HepG2 (cell line): Measurements from ENCODE around the gene OSTF1. TPM values are rescaled to one million over a fixed set of nuclear protein-coding genes. Genes with fewer than 3 reads are reported as not detected.

Source experiments
- ATAC-seq: fragments of 200-7000 bp; cut with Tn5 transposase; 3 replicates; pipeline ENCODE4 v1.9.1; 2020; ENCODE audit warnings: mild to moderate bottlenecking, moderate library complexity
- BruUV-seq: library from RNA; stranded (reverse); fragments of 400-500 nt; replicated peaks from 2 replicates; lab custom pipeline; 2021; lab: Mats Ljungman, UMichigan
- CTCF ChIA-PET: fragments of 300-600 bp; formaldehyde crosslinking; extraction: SDS; loops from one replicate; lab custom pipeline; 2021; ENCODE audit warnings: low total read pairs, inconsistent platforms, low intra/inter-chr PET ratio; lab: Yijun Ruan, JAX
- POLR2A ChIA-PET: fragments of 350-600 bp; sonication (Branson Sonifier 250); formaldehyde crosslinking; loops from one replicate; lab custom pipeline; 2020; ENCODE audit warnings: antibody characterized with exemption, inconsistent platforms; lab: Yijun Ruan, JAX
- DNase-seq: peaks from one replicate; pipeline ENCODE4 v3.0.0-alpha.2; 2015; ENCODE audit warnings: low spot score
- FAIRE-seq: peaks from 3 replicates; lab custom pipeline; 2011; peaks lifted over from hg19 to GRCh38; lab: Jason Lieb, UNC
- H2AFZ ChIP-seq: one replicate; pipeline ENCODE4 v1.6.1; 2011; ENCODE audit warnings: low read length, inconsistent platforms
- H3K27ac ChIP-seq: fragments of 300-600 bp; 3 replicates; pipeline ENCODE4 v1.8.0; 2011; ENCODE audit warnings: mixed run types, mild to moderate bottlenecking, mixed read lengths, low read length, inconsistent platforms; ENCODE audit not compliant: insufficient read depth; ENCODE audit errors: extremely low read length
- H3K27me3 ChIP-seq, 2 experiments: fragments of 200-600 bp in 1 of 2; 2 replicates in 1 of 2; 3 replicates in 1 of 2; pipeline versions ENCODE4 v1.6.0 to v1.8.0; 2011; ENCODE audit warnings: low read length in 2 of 2, mild to moderate bottlenecking in 2 of 2, moderate library complexity in 2 of 2, inconsistent platforms in 1 of 2; ENCODE audit not compliant: insufficient read depth in 2 of 2, control insufficient read depth in 1 of 2
- H3K36me3 ChIP-seq, 2 experiments: fragments of 200-600 bp in 1 of 2; replicated peaks in 1 of 2; 2 replicates in 1 of 2; 3 replicates in 1 of 2; pipeline versions ENCODE4 v1.5.1 to v1.8.0; 2011; ENCODE audit warnings: low read length in 2 of 2, inconsistent platforms in 1 of 2; ENCODE audit not compliant: insufficient read depth in 2 of 2, control insufficient read depth in 1 of 2
- H3K4me1 ChIP-seq: 2 replicates; pipeline ENCODE4 v1.5.1; 2012; ENCODE audit warnings: low read length, inconsistent platforms; ENCODE audit not compliant: insufficient read depth
- H3K4me2 ChIP-seq: 2 replicates; pipeline ENCODE4 v1.6.0; 2011; ENCODE audit warnings: low read depth, low read length, inconsistent platforms
- H3K4me3 ChIP-seq, 3 experiments: fragments of 200-600 bp in 1 of 3; sonication (generic), shearing (Covaris generic) in 1 of 3; replicated peaks in 1 of 3; 2 replicates each; pipeline ENCODE4 v1.5.1; 2011 to 2016; ENCODE audit warnings: low read length in 3 of 3, inconsistent platforms in 2 of 3, low read depth in 2 of 3, mild to moderate bottlenecking in 2 of 3, control low read depth in 1 of 3, mixed read lengths in 1 of 3; ENCODE audit not compliant: insufficient read depth in 1 of 3
- H3K79me2 ChIP-seq: one replicate; pipeline ENCODE4 v1.6.1; 2011; ENCODE audit warnings: low read length, inconsistent platforms; ENCODE audit not compliant: insufficient read depth
- H3K9ac ChIP-seq: 2 replicates; pipeline ENCODE4 v1.6.0; 2011; ENCODE audit warnings: mild to moderate bottlenecking, low read depth, low read length, inconsistent platforms; ENCODE audit not compliant: insufficient read depth
- H3K9me3 ChIP-seq: 2 replicates; pipeline ENCODE4 v1.5.1; 2012; ENCODE audit warnings: mild to moderate bottlenecking, low read length
- H4K20me1 ChIP-seq: 2 replicates; pipeline ENCODE4 v1.6.0; 2011; ENCODE audit warnings: inconsistent platforms, mild to moderate bottlenecking, low read length, moderate library complexity; ENCODE audit not compliant: insufficient read depth
- BRD4 ChIP-seq: sonication (generic); formaldehyde crosslinking; IDR thresholded peaks from 2 replicates; pipeline ENCODE4 v1.4.0; 2020; ENCODE audit warnings: missing genetic modification reagents
- GATAD2A ChIP-seq: IDR thresholded peaks from 2 replicates; pipeline ENCODE4 v1.6.1; 2016
- HHEX ChIP-seq: IDR thresholded peaks from 2 replicates; pipeline ENCODE4 v1.6.1; 2016; ENCODE audit warnings: control low read depth
- KLF16 ChIP-seq, 2 experiments: sonication (generic) in 1 of 2; formaldehyde crosslinking in 1 of 2; IDR thresholded peaks; 2 replicates each; pipeline versions ENCODE4 v1.6.1 to v1.8.0; 2016 to 2023; ENCODE audit warnings: missing genetic modification reagents in 2 of 2, missing compliant biosample characterization in 1 of 2
- MTF1 ChIP-seq: sonication (generic); formaldehyde crosslinking; IDR thresholded peaks from 2 replicates; pipeline ENCODE4 v1.5.0; 2020; ENCODE audit warnings: missing genetic modification reagents
- NR1H2 ChIP-seq: sonication (generic); formaldehyde crosslinking; IDR thresholded peaks from 2 replicates; pipeline ENCODE4 v1.8.1; 2022; ENCODE audit warnings: low read depth, missing genetic modification reagents, borderline replicate concordance
- SIX1 ChIP-seq: sonication (generic); formaldehyde crosslinking; IDR thresholded peaks from 2 replicates; pipeline ENCODE4 v1.4.0; 2020; ENCODE audit warnings: missing genetic modification reagents, borderline replicate concordance
- SRSF4 ChIP-seq: fragments of 200-400 bp; formaldehyde crosslinking; IDR thresholded peaks from one replicate; pipeline ENCODE4 v1.6.1; 2018; ENCODE audit warnings: mild to moderate bottlenecking, low read depth, low read length, moderate library complexity; ENCODE audit not compliant: poor library complexity, severe bottlenecking
- TMF1 ChIP-seq: sonication (generic); formaldehyde crosslinking; IDR thresholded peaks from 2 replicates; pipeline ENCODE4 v1.8.1; 2022; ENCODE audit warnings: low read depth, missing genetic modification reagents
- ZBTB10 ChIP-seq: sonication (generic); formaldehyde crosslinking; IDR thresholded peaks from 2 replicates; pipeline ENCODE4 v1.4.0; 2020; ENCODE audit warnings: missing genetic modification reagents, borderline replicate concordance
- ZMAT5 ChIP-seq: sonication (generic); formaldehyde crosslinking; IDR thresholded peaks from 2 replicates; pipeline ENCODE4 v1.5.0; 2020; ENCODE audit warnings: mild to moderate bottlenecking, low read depth, missing genetic modification reagents, borderline replicate concordance
- ZNF205 ChIP-seq: IDR thresholded peaks from 2 replicates; pipeline ENCODE4 v1.6.1; 2018; ENCODE audit warnings: missing biosample characterization, missing genetic modification reagents
- ZNF770 ChIP-seq: sonication (generic); formaldehyde crosslinking; IDR thresholded peaks from 2 replicates; pipeline ENCODE4 v1.5.0; 2020; ENCODE audit warnings: mild to moderate bottlenecking, missing genetic modification reagents
- WGBS: methylation state at CpG from one replicate; pipeline ENCODE4 v1.1.6; 2017; ENCODE audit warnings: low lambda C conversion rate; 5-methylcytosine and 5-hydroxymethylcytosine counted together
- in situ Hi-C: cut with HindIII; loops from 2 replicates; pipeline ENCODE4 v1.10.0; 2017; ENCODE audit warnings: low pct_unique_long_range_greater_than_20kb; ENCODE audit not compliant: extremely low pct_ligation_motif_present
- intact Hi-C: fragments of 100-400 bp; cut with micrococcal nuclease; formaldehyde crosslinking; loops from one replicate; pipeline ENCODE4 v1.10.0; 2022; ENCODE audit not compliant: unreplicated experiment
- polyA plus RNA-seq, 8 experiments: library from polyadenylated mRNA; depleted of rRNA in 3 of 8; stranded (reverse) in 7 of 8; unstranded in 1 of 8; fragments of >200 nt; fragmentation: Illumina TruSeq in 4 of 8; extraction: Trizol in 4 of 8; gene quantifications; 2 replicates each; pipeline versions ENCODE4 v1.2.1 to v1.2.3, GENCODE V29; 2011 to 2016; ENCODE audit warnings: low read depth in 4 of 8, missing spikeins in 1 of 8, mixed read lengths in 1 of 8; ENCODE audit not compliant: insufficient read depth in 1 of 8
- total RNA-seq, 5 experiments: library from RNA; depleted of rRNA; stranded (reverse); fragments of >200 nt; fragmentation: Illumina TruSeq; extraction: Trizol; gene quantifications; 2 replicates each; pipeline ENCODE4 v1.2.3, GENCODE V29; 2016; ENCODE audit warnings: low read depth in 1 of 5

The OSTF1 gene
- total and polyA plus RNA-seq, 2 of the 13 experiments (the other 11 are each of a cell fraction or from before 2014, with no cell fraction given), result 16.8 to 39.0 TPM

- TF ChIP-seq GATAD2A, result 0 out of 2 replicates have a peak, but pooled peaks have one; percentile 5
- no peak for TF ChIP-seq MTF1
- no peak for TF ChIP-seq ZMAT5 (CRISPR knock-in tag)
- TF ChIP-seq HHEX (CRISPR knock-in tag), result no peak
- TF ChIP-seq ZNF205 (CRISPR knock-in tag), result no peak
- no peak for TF ChIP-seq NR1H2 (CRISPR knock-in tag)
These were observed 4.1 kb upstream of the OSTF1 start (continued) for GRCh38 chr9:75084081-75084672.

- no TSS peak for BruUV-seq
- Histone ChIP-seq H3K9me3 (no peaks in the 10 kb centered on the region), H3K36me3 (no peaks in the 10 kb centered on the region), H4K20me1 (peaks cover 4% of the 10 kb centered on the region; the same call in 1 of the 2 replicates), H3K4me1 (peaks cover 61% of the 10 kb centered on the region), H3K27me3 (no peaks in the 10 kb centered on the region; a peak in 1 of 5 replicates), H3K79me2 (peaks cover 13% of the 10 kb centered on the region), H3K4me2 (peak overlapping the region; percentile 86), H3K4me3 (no peak overlapping the region), H3K27ac (peak overlapping the region; percentile 98), H2AFZ (no peak overlapping the region)
- in situ Hi-C loops (loop anchor here (5.0 kb wide), 1 partner anchor 133 kb away; the partner anchor contains the start of gene C9orf40), intact Hi-C loops (loop anchor here (5.0 kb wide), 2 partner anchors 97 to 133 kb away; partner anchors contain the start of gene C9orf40)
- CTCF ChIA-PET, result no interaction called here
- FAIRE-seq, result no peak
- POLR2A ChIA-PET, result no interaction called here
- no peak for ATAC-seq
- WGBS, result 100% methylated on average over 1 of the region's 1 CpG
- DNase-seq, result no peak
- TF ChIP-seq ZNF770 (CRISPR knock-in tag), result no peak
- TF ChIP-seq TMF1, result no peak
- no peak for TF ChIP-seq ZBTB10 (CRISPR knock-in tag)
- TF ChIP-seq SRSF4, result no peak
- TF ChIP-seq BRD4 (CRISPR knock-in tag), result no peak
- no peak for TF ChIP-seq KLF16 (CRISPR knock-in tag; IDR thresholded peaks at IDR 0.05)
- no peak for TF ChIP-seq SIX1 (CRISPR knock-in tag)
- TF ChIP-seq, all 625 proteins: peak for 0
- 0 out of 2 replicates have a peak overlapping the region, but pooled peaks have one; percentile 34 for H3K9ac ChIP-seq
These were observed 2.7 kb upstream of the OSTF1 start for GRCh38 chr9:75085640-75086039.
